H1 (cell line): ENCODE data around the gene OSTF1.

Source experiments
- BRCA1 ChIP-seq: IDR thresholded peaks from 2 replicates; pipeline ENCODE4 v1.6.1; 2012; ENCODE audit warnings: low read depth, low read length, improper control_type of control experiment
- POLR2A ChIP-seq, 2 experiments: IDR thresholded peaks; 1 replicate in 1 of 2; 2 replicates in 1 of 2; pipeline ENCODE4 v1.6.1; 2011; ENCODE audit warnings: low read depth in 2 of 2, low read length in 2 of 2, mild to moderate bottlenecking in 2 of 2; ENCODE audit errors: control extremely low read depth in 1 of 2

GRCh38 chr9:75131700-75132099, 43.4 kb downstream of the OSTF1 start:
- TF ChIP-seq BRCA1 (no peak), POLR2A (IDR thresholded peaks at IDR 0.05; ENCODE audit: control extremely low read depth in 1 of 2, low read depth in 2 of 2, low read length in 2 of 2) (no peak)
